Epithelial cell of proximal tubule (primary cell): ENCODE data around the gene OPCML. TPM values are rescaled to one million over a fixed set of nuclear protein-coding genes. Genes with fewer than 3 reads are reported as not detected.

Experiments used
- DNase-seq: peaks from one replicate; pipeline ENCODE4 v3.0.0-alpha.2; 2011; ENCODE audit warnings: low read depth
- H3K4me3 ChIP-seq: 2 replicates; pipeline ENCODE4 v1.5.1; 2011; ENCODE audit warnings: low read depth, mild to moderate bottlenecking, low read length
- total RNA-seq: library from RNA; depleted of rRNA; stranded (reverse); fragments of >200 nt; gene quantifications from 2 replicates; pipeline ENCODE4 v1.2.3, GENCODE V29; 2015
- TF ChIP-seq, protein P1 (sequence below): conservative IDR thresholded peaks from 2 replicates; pipeline ENCODE4 v1.5.1; 2012; ENCODE audit warnings: low read depth, mild to moderate bottlenecking, low read length

The OPCML gene
- total RNA-seq, 1 donor from 2014 or later = not detected

DNA sequence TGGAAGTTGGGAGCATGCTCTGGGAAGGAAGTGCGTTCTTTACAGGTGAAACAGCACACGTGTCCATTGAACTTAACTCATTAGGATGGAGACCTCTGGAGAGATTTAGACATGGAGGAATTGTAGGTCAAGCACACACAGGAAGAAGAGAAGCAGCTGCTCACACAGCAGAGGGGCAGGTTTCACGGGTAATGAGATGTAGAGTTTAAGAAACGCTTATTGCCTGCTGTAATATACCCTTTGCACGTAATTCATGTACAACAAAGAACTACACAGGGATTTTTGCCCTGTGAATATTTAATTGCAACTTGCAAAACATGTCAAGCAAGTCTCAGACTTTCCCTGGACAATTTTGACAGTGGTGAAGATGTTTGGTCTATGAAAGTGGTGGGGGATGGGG, 508.0 kb downstream of the OPCML start:
- TF ChIP-seq, protein P1, sequence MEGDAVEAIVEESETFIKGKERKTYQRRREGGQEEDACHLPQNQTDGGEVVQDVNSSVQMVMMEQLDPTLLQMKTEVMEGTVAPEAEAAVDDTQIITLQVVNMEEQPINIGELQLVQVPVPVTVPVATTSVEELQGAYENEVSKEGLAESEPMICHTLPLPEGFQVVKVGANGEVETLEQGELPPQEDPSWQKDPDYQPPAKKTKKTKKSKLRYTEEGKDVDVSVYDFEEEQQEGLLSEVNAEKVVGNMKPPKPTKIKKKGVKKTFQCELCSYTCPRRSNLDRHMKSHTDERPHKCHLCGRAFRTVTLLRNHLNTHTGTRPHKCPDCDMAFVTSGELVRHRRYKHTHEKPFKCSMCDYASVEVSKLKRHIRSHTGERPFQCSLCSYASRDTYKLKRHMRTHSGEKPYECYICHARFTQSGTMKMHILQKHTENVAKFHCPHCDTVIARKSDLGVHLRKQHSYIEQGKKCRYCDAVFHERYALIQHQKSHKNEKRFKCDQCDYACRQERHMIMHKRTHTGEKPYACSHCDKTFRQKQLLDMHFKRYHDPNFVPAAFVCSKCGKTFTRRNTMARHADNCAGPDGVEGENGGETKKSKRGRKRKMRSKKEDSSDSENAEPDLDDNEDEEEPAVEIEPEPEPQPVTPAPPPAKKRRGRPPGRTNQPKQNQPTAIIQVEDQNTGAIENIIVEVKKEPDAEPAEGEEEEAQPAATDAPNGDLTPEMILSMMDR = no peak
- no peak overlapping the region for H3K4me3 ChIP-seq
- no peak for DNase-seq

DNA sequence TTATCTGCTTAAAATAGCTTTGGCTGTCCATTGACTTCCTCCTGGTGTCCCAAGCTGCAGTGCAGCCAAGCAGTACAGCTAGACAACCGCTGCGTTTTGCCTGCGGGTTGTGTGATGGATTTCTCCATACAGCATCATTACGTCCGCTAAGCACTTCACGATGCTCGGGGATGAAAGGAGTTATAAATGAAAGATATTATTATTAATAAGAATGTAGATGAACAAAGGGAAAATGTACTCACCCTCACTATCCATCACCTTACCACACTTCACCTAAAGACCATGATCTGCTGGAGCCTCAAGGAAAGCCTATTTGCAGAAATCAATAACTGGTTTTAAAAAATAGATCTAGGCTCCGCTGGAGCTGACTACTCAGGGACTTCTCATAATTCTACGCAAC, 509.1 kb downstream of the OPCML start:
- TF ChIP-seq, protein P1 = no peak
- DNase-seq = no peak
- no peak overlapping the region for H3K4me3 ChIP-seq

DNA sequence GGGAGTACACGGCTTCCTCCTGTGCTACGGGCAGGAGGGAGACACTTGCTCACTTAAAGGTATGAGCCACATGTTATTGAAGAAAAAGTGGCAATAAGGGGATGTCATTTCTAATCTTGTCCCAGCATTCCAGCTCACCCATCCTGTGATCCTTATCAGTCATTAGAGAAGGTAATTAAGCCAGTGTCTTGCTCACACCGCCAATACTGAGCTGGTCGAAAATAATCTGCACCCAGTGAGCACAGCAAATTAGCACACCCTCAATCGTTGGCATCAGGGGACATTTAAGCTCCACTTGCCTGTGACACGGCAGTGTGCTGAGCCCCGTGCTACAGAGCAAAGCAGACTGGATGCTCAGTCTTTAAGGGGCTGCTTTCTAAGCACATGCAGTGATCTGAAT, 510.7 kb downstream of the OPCML start:
- no peak for DNase-seq
- no peak overlapping the region for H3K4me3 ChIP-seq
- TF ChIP-seq, protein P1 = no peak

DNA sequence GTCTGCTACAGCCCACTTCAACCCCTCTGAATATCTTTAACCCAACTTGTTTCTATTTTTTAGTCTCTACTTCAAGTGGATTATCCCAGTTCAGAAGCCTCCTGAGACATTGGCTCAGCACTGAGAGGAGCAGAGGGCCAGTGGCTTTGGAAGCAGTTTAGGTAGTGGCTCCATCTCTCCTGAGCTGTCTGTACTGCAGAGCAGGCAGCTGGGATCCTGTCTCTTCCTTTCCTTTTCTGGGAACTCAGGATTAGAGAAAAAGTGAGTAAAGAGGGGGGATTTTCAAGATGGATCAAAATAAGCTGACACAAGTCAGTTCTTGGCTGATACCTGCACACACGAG, 512.0 kb downstream of the OPCML start:
- no peak for DNase-seq
- H3K4me3 ChIP-seq = no peak overlapping the region
- TF ChIP-seq, protein P1 = no peak

DNA sequence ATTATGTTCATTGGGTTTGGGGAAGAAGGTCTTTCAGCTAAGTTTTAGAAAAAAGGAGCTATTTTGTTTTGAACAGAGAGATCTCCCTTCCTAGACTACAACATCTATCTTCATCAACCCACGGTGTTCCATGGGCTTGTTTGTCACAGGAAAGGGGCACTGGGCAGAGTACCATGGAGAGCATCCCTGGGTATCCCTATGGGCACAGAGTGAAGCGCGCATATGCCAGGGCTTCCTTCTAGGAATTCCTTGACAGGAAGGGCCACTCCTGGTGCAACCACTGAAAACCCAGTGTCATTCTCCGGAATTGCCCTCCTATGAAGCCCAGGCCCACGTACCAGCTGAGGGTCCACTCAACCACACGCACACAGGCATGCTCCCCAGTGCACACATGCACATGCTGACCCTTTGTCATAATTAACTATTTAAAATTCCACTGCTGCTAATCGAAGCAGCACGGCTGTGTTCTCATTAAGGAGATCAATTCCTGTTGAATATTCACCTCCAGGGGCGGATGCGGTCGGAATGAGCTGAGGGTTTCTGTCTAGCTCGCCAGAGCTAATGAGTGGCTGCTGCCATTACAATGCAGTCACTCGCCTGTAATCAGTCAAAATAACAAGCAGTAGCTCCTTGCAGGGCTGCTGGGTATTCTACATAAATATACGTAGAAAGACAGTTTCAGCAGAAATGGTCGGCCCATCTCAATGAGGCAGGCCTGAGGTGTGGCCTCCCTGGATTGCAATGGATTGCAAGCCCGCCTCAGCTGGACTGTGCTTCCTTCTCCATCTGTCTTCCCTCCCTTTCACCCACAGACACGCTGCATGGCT, 512.5 kb downstream of the OPCML start:
- no peak for DNase-seq
- TF ChIP-seq, protein P1 = no peak
- H3K4me3 ChIP-seq = no peak overlapping the region

DNA sequence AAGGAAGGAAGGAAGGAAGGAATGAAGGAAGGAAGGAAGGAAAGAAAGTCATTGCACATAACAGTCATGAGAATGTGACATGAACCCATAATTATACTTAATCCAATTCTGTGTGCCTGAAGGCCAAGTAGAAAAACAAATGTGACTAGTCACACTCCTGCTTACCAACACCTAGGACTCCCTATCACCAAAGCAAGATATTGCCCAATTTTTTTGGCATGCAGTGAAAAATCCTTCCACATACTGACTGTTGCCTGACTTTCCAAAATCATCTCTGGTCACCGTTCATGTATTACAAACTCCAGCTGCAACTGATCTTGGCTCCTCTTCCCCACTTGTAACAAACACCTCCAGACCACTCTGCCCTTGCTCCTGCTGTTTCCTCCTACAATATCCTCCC, 516.8 kb downstream of the OPCML start:
- DNase-seq = no peak
- TF ChIP-seq, protein P1 = no peak
- no peak overlapping the region for H3K4me3 ChIP-seq

DNA sequence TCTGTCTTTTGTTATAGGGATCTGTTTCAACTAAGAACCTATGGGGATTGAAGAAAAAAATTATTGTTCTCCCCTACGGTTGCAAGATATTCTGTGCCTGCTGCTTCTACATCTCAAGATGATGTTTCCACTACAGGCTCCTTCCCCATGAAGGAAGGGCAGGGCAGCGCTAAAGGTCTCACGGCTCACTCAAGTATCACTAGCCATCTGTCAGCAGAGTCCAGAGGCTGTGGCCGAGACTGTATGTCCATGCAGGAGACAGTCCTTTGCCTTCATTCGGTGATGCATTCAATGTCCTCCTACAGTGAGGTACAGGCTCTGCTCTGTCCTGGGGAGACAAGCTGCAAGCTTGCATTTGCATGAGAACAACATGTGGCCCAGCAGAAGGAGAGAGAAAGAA, 518.0 kb downstream of the OPCML start:
- no peak for DNase-seq
- TF ChIP-seq, protein P1 = no peak
- H3K4me3 ChIP-seq = no peak overlapping the region
